HCT116 (cell line): ENCODE measurements around the gene PACRG. TPM values are rescaled to one million over a fixed set of nuclear protein-coding genes. Genes with fewer than 3 reads are reported as not detected.

Experiments
- ATAC-seq: fragments of 200-7000 bp; cut with Tn5 transposase; 2 replicates; pipeline ENCODE4 v1.9.1; 2020; ENCODE audit warnings: mild to moderate bottlenecking, moderate library complexity
- BruUV-seq: library from RNA; stranded (reverse); fragments of 400-500 nt; replicated peaks from 2 replicates; lab custom pipeline; 2021; lab: Mats Ljungman, UMichigan
- CTCF ChIA-PET: fragments of 300-600 bp; sonication (Branson Sonifier 250); formaldehyde crosslinking; loops from one replicate; lab custom pipeline; 2021; ENCODE audit warnings: antibody characterized with exemption; lab: Charles Lee
- POLR2A ChIA-PET: fragments of 300-600, 350-600 bp; sonication (Branson Sonifier 250); formaldehyde crosslinking; loops from one replicate; lab custom pipeline; 2021; ENCODE audit warnings: antibody characterized with exemption; lab: Charles Lee
- RAD21 ChIA-PET, 2 experiments: fragments of 300-600 bp; sonication (Branson Sonifier 250); formaldehyde crosslinking; loops; one replicate each; lab custom pipeline; 2023; ENCODE audit warnings: low total read pairs in 2 of 2; ENCODE audit not compliant: uncharacterized antibody in 2 of 2, unreplicated experiment in 2 of 2, low non-redundant PET in 1 of 2; lab: Charles Lee
- DNase-seq: peaks from one replicate; pipeline ENCODE4 v3.0.0-alpha.2; 2010; ENCODE audit warnings: low read depth, low spot score
- H2AFZ ChIP-seq: fragments of 200-600 bp; shearing (Covaris generic), sonication (generic); 2 replicates; pipeline ENCODE4 v1.6.1; 2017; ENCODE audit warnings: low read depth, mixed run types, mixed read lengths, antibody characterized with exemption, low read length; ENCODE audit not compliant: poor library complexity, severe bottlenecking
- H3K27ac ChIP-seq: 2 replicates; pipeline ENCODE4 v1.5.1; 2012; ENCODE audit warnings: low read depth, low read length
- H3K27me3 ChIP-seq: fragments of 200-600 bp; sonication (generic); 2 replicates; pipeline ENCODE4 v1.6.1; 2016; ENCODE audit warnings: mixed run types, low read length, mixed read lengths; ENCODE audit not compliant: insufficient read depth
- H3K36me3 ChIP-seq, 2 experiments: fragments of 200-500 bp in 1 of 2; fragments of 200-600 bp in 1 of 2; sonication (Bioruptor generic) in 1 of 2; sonication (generic) in 1 of 2; 2 replicates each; pipeline versions ENCODE4 v1.5.1 to v1.6.1; 2014 to 2016; ENCODE audit warnings: low read length in 2 of 2, inconsistent platforms in 1 of 2, mixed read lengths in 1 of 2, mixed run types in 1 of 2; ENCODE audit not compliant: insufficient read depth in 2 of 2, control insufficient read depth in 1 of 2
- H3K4me1 ChIP-seq, 2 experiments: fragments of 200-600 bp in 1 of 2; sonication (generic) in 1 of 2; 2 replicates each; pipeline versions ENCODE4 v1.5.1 to v1.6.1; 2012 to 2017; ENCODE audit warnings: low read length in 2 of 2, inconsistent platforms in 1 of 2, mild to moderate bottlenecking in 1 of 2, mixed read lengths in 1 of 2, mixed run types in 1 of 2, moderate library complexity in 1 of 2; ENCODE audit not compliant: insufficient read depth in 2 of 2, control insufficient read depth in 1 of 2
- H3K4me2 ChIP-seq: fragments of 200-600 bp; sonication (generic); 2 replicates; pipeline ENCODE4 v1.6.1; 2017; ENCODE audit warnings: mixed run types, low read length, mixed read lengths
- H3K4me3 ChIP-seq, 2 experiments: fragments of 200-600 bp in 1 of 2; sonication (generic) in 1 of 2; replicated peaks in 1 of 2; 2 replicates each; pipeline ENCODE4 v1.5.1; 2011 to 2016; ENCODE audit warnings: low read length in 2 of 2, control low read depth in 1 of 2, low read depth in 1 of 2, mild to moderate bottlenecking in 1 of 2, mixed read lengths in 1 of 2, mixed run types in 1 of 2
- H3K79me2 ChIP-seq: fragments of 200-600 bp; sonication (generic); 2 replicates; pipeline ENCODE4 v1.6.1; 2017; ENCODE audit warnings: mild to moderate bottlenecking, mixed run types, low read length, moderate library complexity, mixed read lengths; ENCODE audit not compliant: insufficient read depth
- H3K9ac ChIP-seq: fragments of 200-600 bp; sonication (generic); 2 replicates; pipeline ENCODE4 v1.6.1; 2016; ENCODE audit warnings: low read length, mixed read lengths
- H3K9me2 ChIP-seq: fragments of 200-600 bp; sonication (generic), shearing (Covaris generic); 2 replicates; pipeline ENCODE4 v1.6.1; 2017; ENCODE audit warnings: mixed run types, mild to moderate bottlenecking, moderate library complexity; ENCODE audit not compliant: insufficient read depth
- H3K9me3 ChIP-seq, 2 experiments: fragments of 200-500 bp in 1 of 2; fragments of 200-600 bp in 1 of 2; sonication (Bioruptor generic) in 1 of 2; sonication (generic) in 1 of 2; 2 replicates each; pipeline ENCODE4 v1.6.1; 2014 to 2017; ENCODE audit warnings: low read length in 2 of 2, mixed read lengths in 2 of 2, inconsistent platforms in 1 of 2, low read depth in 1 of 2, mild to moderate bottlenecking in 1 of 2, mixed run types in 1 of 2, moderate library complexity in 1 of 2; ENCODE audit not compliant: control insufficient read depth in 1 of 2, insufficient read depth in 1 of 2
- H4K20me1 ChIP-seq: fragments of 200-600 bp; sonication (generic), shearing (Covaris generic); 2 replicates; pipeline ENCODE4 v1.6.1; 2017; ENCODE audit warnings: mixed run types, mild to moderate bottlenecking, moderate library complexity; ENCODE audit not compliant: insufficient read depth
- CEBPB ChIP-seq: IDR thresholded peaks from 2 replicates; pipeline ENCODE4 v1.6.1; 2012; ENCODE audit warnings: low read depth
- FOSL1 ChIP-seq: IDR thresholded peaks from 2 replicates; pipeline ENCODE4 v1.6.1; 2012; ENCODE audit warnings: low read depth
- JUND ChIP-seq: IDR thresholded peaks from 2 replicates; pipeline ENCODE4 v1.6.1; 2012
- MAX ChIP-seq: IDR thresholded peaks from 2 replicates; pipeline ENCODE4 v1.6.1; 2012
- POLR2A ChIP-seq: IDR thresholded peaks from 2 replicates; pipeline ENCODE4 v1.7.0; 2011; ENCODE audit warnings: borderline replicate concordance; ENCODE audit not compliant: insufficient read depth, insufficient read length; ENCODE audit errors: extremely low read depth
- REST ChIP-seq: IDR thresholded peaks from 2 replicates; pipeline ENCODE4 v1.6.1; 2012; ENCODE audit warnings: low read depth
- SIN3A ChIP-seq: IDR thresholded peaks from 2 replicates; pipeline ENCODE4 v1.6.1; 2012; ENCODE audit warnings: low read depth
- SP1 ChIP-seq: IDR thresholded peaks from 2 replicates; pipeline ENCODE4 v1.6.1; 2012; ENCODE audit warnings: low read depth
- SRF ChIP-seq: IDR thresholded peaks from 2 replicates; pipeline ENCODE4 v1.6.1; 2012; ENCODE audit warnings: low read depth
- intact Hi-C: fragments of 100-400 bp; cut with micrococcal nuclease; formaldehyde crosslinking; loops from 2 replicates; pipeline ENCODE4 v1.10.0; 2022
- total RNA-seq: library from RNA; stranded (reverse); gene quantifications from one replicate; pipeline ENCODE4 v1.2.1, GENCODE V29; 2021; ENCODE audit not compliant: unreplicated experiment

Gene PACRG
- total RNA-seq, 1 experiment from 2014 or later: 0.71 TPM

GRCh38 chr6:163348789-163349680 is 621.3 kb downstream of the PACRG start:
- DNase-seq (no peak), ATAC-seq (no peak; the same call in 1 of the 2 replicates)
- H3K4me1 ChIP-seq: peaks cover 0 to 12% of the 10 kb centered on the region in 2 experiments; a peak in 2 of 4 replicates
- ChIA-PET POLR2A (no interaction called here), RAD21 (no interaction called here), CTCF (no interaction called here)
- H3K9me2 ChIP-seq: no peaks in the 10 kb centered on the region
- intact Hi-C loops: no loop called here
- H3K79me2 ChIP-seq: no peaks in the 10 kb centered on the region
- H3K9me3 ChIP-seq: no peaks in the 10 kb centered on the region
- H2AFZ ChIP-seq: no peak overlapping the region
- H3K27me3 ChIP-seq: no peaks in the 10 kb centered on the region
- no peak overlapping the region for H3K27ac ChIP-seq
- no TSS peak for BruUV-seq
- TF ChIP-seq JUND: no peak
- no peaks in the 10 kb centered on the region for H4K20me1 ChIP-seq
- H3K4me3 ChIP-seq: no peak overlapping the region
- H3K9ac ChIP-seq: no peak overlapping the region
- no peaks in the 10 kb centered on the region for H3K36me3 ChIP-seq
- H3K4me2 ChIP-seq: no peak overlapping the region

GRCh38 chr6:163349696-163350095 is 621.9 kb downstream of the PACRG start:
- BruUV-seq: no TSS peak
- Histone ChIP-seq H3K9me3 (no peaks in the 10 kb centered on the region; a peak in 1 of 4 replicates), H3K27ac (no peak overlapping the region), H3K27me3 (no peaks in the 10 kb centered on the region), H3K4me3 (no peak overlapping the region), H3K9me2 (no peaks in the 10 kb centered on the region), H4K20me1 (no peaks in the 10 kb centered on the region), H3K9ac (no peak overlapping the region), H3K4me1 (peaks cover 0 to 12% of the 10 kb centered on the region in 2 experiments; a peak in 2 of 4 replicates), H2AFZ (no peak overlapping the region), H3K4me2 (no peak overlapping the region), H3K36me3 (no peaks in the 10 kb centered on the region), H3K79me2 (no peaks in the 10 kb centered on the region)
- ChIA-PET RAD21 (no interaction called here), POLR2A (no interaction called here), CTCF (no interaction called here)
- ATAC-seq (no peak), DNase-seq (no peak)
- intact Hi-C loops: no loop called here
- TF ChIP-seq POLR2A (no peak), REST (no peak), FOSL1 (no peak), MAX (no peak), JUND (no peak), SRF (no peak), CEBPB (no peak), SIN3A (no peak), SP1 (no peak)
